GM19328 (cell line): ENCODE data around the gene ASCC3.
A peak's percentile ranks its signal among the peaks of the same experiment; 100 is the strongest.
"Not testable (repeated sequence)": the region's sequence is repeated elsewhere in the genome, so short reads cannot be mapped to it uniquely, and the experiment has no call there.

ENCODE experiments used
- ATAC-seq: cut with Tn5 transposase; IDR thresholded peaks from one replicate; pipeline ENCODE4 v1.9.1; 2021; ENCODE audit warnings: mild to moderate bottlenecking, moderate library complexity; ENCODE audit not compliant: unreplicated experiment

Gene ASCC3

GRCh38 chr6:100670056-100670455, 211.1 kb downstream of the ASCC3 start:
- no peak for ATAC-seq

GRCh38 chr6:100665041-100665380, 216.1 kb downstream of the ASCC3 start:
- peak; percentile 97 for ATAC-seq

- peak; percentile 43 for ATAC-seq
Measured at GRCh38 chr6:100664274-100665040, 216.7 kb downstream of the ASCC3 start.

GRCh38 chr6:100663219-100663863, 217.8 kb downstream of the ASCC3 start:
- no peak for ATAC-seq

GRCh38 chr6:100662264-100662663, 218.9 kb downstream of the ASCC3 start:
- no peak for ATAC-seq

GRCh38 chr6:100658486-100658885, 222.6 kb downstream of the ASCC3 start:
- ATAC-seq: no peak

GRCh38 chr6:100657678-100658330, 223.3 kb downstream of the ASCC3 start:
- ATAC-seq: no peak

GRCh38 chr6:100641147-100641546, 240.0 kb downstream of the ASCC3 start:
- ATAC-seq: not testable (repeated sequence)

GRCh38 chr6:100633096-100633777, 247.9 kb downstream of the ASCC3 start:
- ATAC-seq: no peak

- ATAC-seq: no peak
Measured at GRCh38 chr6:100630536-100630935, 250.6 kb downstream of the ASCC3 start.

GRCh38 chr6:100627911-100628758, 253.0 kb downstream of the ASCC3 start:
- ATAC-seq: no peak

- no peak for ATAC-seq
Measured at GRCh38 chr6:100626721-100627120, 254.4 kb downstream of the ASCC3 start.

- no peak for ATAC-seq
Measured at GRCh38 chr6:100622907-100623692, 258.0 kb downstream of the ASCC3 start.

GRCh38 chr6:100620085-100620840, 260.9 kb downstream of the ASCC3 start:
- ATAC-seq: no peak

- no peak for ATAC-seq
Measured at GRCh38 chr6:100618351-100618671, 262.8 kb downstream of the ASCC3 start.

GRCh38 chr6:100617633-100618350, 263.3 kb downstream of the ASCC3 start:
- ATAC-seq: no peak

GRCh38 chr6:100614933-100615332, 266.2 kb downstream of the ASCC3 start:
- ATAC-seq: no peak

- no peak for ATAC-seq
Measured at GRCh38 chr6:100614386-100614785, 266.7 kb downstream of the ASCC3 start.

- ATAC-seq: no peak
Measured at GRCh38 chr6:100613656-100614055, 267.5 kb downstream of the ASCC3 start.
